Measurements from ENCODE around the gene N4BP3.
"Not testable (repeated sequence)": the region's sequence is repeated elsewhere in the genome, so short reads cannot be mapped to it uniquely, and the experiment has no call there.

Gene N4BP3

DNA sequence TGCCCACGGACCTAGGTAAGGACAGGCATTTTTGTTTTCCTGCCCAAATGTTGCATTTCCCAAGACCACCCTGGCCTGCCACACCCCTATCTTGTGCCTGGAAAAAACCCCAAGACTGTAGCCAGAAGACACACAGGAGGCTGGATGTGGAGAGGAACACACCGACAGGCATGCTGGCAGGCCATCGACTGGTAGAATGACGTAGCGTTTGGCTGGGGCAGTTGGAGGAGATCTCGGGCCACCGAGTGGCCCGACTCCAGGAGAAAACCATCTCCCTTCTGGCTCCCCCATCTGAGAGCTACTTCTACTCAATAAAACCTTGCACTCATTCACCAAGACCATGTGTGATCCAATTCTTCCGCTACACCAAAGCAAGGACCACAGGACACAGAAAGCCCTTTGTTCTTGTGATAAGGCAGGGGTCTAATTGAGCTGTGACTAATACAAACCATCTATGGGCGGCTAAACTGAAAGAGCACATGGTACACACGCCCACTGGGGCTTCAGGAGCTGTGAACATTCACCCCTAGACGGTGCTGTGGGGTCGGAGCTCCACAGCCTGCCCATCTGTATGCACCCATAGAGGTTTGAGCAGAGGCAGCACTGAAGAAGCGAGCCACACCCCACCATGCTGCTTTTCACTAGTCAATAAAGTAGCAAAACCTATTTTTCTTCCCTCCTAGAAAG, 38.9 kb upstream of the N4BP3 start:
- ChIA-PET POLR2A (no interaction called here), CTCF (interaction anchor here (0.8 to 4.8 kb wide), 6 partner anchors 12 to 116 kb away, joined by 3 to 61 read pairs (median 4); no protein-coding TSS in a partner anchor)
- TF ChIP-seq CTCF (IDR thresholded peaks at IDR 0.05; ENCODE audit: insufficient read depth, low read length, missing control alignments), result no peak
- no peak for DNase-seq (ENCODE audit: low read depth, low spot score)
- no peak overlapping the region for H3K4me3 ChIP-seq (ENCODE audit: low read depth, low read length)

DNA sequence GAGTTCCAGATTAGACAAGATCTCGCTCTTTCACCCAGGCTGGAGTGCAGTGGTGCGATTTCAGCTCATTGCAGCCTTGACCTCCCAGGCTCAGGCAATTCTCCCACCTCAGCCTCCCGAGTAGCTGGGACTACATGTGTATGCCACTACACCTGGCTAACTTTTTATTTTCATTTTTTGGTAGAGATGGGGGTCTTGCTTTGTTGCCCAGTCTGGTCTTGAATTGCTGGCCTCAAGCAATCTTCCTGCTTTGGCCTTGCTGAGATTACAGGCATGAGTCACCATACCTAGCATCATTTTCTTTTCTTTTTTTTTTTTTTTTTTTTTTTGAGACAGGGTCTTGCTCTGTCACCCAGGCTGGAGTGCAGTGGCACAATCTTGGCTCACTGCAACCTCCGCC, 36.4 kb upstream of the N4BP3 start:
- DNase-seq (ENCODE audit: low read depth, low spot score); H3K4me3 ChIP-seq (ENCODE audit: low read depth, low read length); POLR2A ChIA-PET: not testable (repeated sequence)
- CTCF ChIA-PET, result interaction anchor here (1.0 to 4.8 kb wide), 8 partner anchors 30 to 470 kb away, joined by 3 to 61 read pairs (median 6); partner anchors contain the start of gene NHP2

DNA sequence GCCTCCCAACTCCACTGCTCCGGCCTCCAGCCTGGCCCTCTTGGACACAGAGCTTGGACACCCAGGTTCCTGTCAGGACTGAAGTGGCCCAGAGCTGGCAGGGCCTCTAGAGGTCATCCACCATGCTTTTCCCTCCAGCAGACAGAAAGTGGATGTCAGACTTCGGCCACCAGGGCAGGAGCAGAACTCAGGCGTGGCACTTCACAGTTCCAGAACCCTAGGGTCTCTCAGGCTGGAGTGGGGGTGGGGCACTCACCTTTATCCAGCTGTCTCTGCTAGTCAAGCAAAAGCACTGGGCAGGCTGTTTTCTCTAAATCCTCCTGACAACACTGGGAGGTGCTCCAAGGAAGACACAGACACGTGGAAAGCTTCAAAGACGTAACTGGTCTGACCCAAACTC, 35.6 kb upstream of the N4BP3 start:
- POLR2A ChIA-PET, result interaction anchor here (0.9 to 1.2 kb wide), 2 partner anchors 76 to 127 kb away, joined by 3 read pairs; partner anchors contain the start of genes HNRNPAB and NHP2

GRCh38 chr5:178078197-178079010, 34.9 kb upstream of the N4BP3 start:
- CTCF ChIA-PET, result interaction anchor here (0.8 to 4.8 kb wide), 6 partner anchors 16 to 88 kb away, joined by 3 to 61 read pairs (median 8); partner anchors contain the start of gene NHP2
- POLR2A ChIA-PET, result interaction anchor here (0.9 to 1.2 kb wide), 2 partner anchors 75 to 126 kb away, joined by 3 read pairs; partner anchors contain the start of genes HNRNPAB and NHP2
- DNase-seq (ENCODE audit: low read depth, low spot score), result peak; percentile 63
- no peak for TF ChIP-seq CTCF (IDR thresholded peaks at IDR 0.05; ENCODE audit: insufficient read depth, low read length, missing control alignments)
- H3K4me3 ChIP-seq (ENCODE audit: low read depth, low read length), result no peak overlapping the region; the same call in 1 of the 2 replicates

More for the DNA sequence above, 35.6 kb upstream of the N4BP3 start:
- CTCF ChIA-PET, result interaction anchor here (0.8 to 4.8 kb wide), 7 partner anchors 15 to 88 kb away, joined by 3 to 61 read pairs (median 7); partner anchors contain the start of gene NHP2
- no peak overlapping the region for H3K4me3 ChIP-seq (ENCODE audit: low read depth, low read length)
- no peak for DNase-seq (ENCODE audit: low read depth, low spot score)
- TF ChIP-seq CTCF (IDR thresholded peaks at IDR 0.05; ENCODE audit: insufficient read depth, low read length, missing control alignments), result no peak

DNA sequence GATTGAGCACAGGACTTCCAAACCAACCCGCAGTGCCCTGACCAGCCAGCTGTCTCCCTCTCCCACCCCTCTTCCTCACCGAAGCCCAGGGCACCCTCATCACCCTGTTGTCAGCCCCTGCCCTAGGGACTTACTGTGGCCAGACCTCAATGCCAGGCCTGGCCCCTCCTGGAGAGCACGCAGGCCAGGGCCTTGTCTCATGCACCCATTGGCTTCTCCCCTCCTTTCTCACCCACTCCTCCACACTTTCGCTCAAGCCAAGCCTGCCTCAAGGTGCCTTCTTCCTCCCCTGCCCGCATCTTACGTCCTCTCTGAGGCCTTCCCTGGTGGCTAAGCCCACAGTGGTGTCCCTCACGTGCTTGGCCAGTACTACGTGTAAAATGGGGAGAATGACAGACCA, 33.3 kb upstream of the N4BP3 start:
- no peak for TF ChIP-seq CTCF (IDR thresholded peaks at IDR 0.05; ENCODE audit: insufficient read depth, low read length, missing control alignments)
- ChIA-PET CTCF (no interaction called here), POLR2A (no interaction called here)
- no peak for DNase-seq (ENCODE audit: low read depth, low spot score)
- H3K4me3 ChIP-seq (ENCODE audit: low read depth, low read length), result no peak overlapping the region

DNA sequence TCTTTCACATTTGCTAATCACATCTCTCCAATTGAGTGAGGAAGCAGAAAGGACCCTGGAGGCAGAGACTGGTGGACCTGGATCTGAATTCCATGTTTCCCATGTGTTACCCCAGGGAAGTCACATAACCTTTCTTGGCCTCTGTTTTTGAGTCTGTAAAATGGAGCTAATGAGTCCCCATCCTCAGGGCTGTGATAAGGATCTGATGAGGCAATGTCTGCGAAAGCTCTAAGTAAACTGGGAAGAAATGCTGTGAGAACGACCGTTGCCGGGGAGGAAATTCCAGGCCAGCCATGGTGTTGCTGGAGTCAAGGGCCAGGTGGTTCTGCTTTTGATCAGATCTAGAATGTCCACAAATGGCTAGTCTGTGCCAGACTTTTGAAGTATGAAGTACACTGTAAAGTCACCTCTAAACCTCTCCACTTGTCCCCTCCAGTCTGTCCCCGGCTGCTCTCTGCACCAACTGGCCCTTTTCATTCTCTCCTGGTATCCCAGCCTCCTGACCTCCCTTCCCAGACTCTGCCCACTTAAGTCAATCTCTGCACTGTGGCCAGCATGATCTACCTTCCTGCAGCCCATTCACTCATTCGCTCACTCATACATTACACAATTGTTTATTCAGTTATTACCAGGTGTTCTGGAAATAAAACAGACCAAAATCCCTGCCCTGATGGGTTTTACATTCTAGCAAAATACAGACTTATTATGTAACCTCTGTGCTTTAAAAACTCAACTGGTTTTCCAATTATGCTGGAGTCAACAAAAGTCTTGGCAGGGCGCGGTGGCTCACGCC, 32.5 kb upstream of the N4BP3 start:
- no peak overlapping the region for H3K4me3 ChIP-seq (ENCODE audit: low read depth, low read length)
- POLR2A ChIA-PET, result no interaction called here
- DNase-seq (ENCODE audit: low read depth, low spot score), result no peak
- no peak for TF ChIP-seq CTCF (IDR thresholded peaks at IDR 0.05; ENCODE audit: insufficient read depth, low read length, missing control alignments)
- CTCF ChIA-PET, result no interaction called here

Data from AG04449 (cell line).